ENCODE results near the gene CPNE9.

Gene CPNE9

DNA sequence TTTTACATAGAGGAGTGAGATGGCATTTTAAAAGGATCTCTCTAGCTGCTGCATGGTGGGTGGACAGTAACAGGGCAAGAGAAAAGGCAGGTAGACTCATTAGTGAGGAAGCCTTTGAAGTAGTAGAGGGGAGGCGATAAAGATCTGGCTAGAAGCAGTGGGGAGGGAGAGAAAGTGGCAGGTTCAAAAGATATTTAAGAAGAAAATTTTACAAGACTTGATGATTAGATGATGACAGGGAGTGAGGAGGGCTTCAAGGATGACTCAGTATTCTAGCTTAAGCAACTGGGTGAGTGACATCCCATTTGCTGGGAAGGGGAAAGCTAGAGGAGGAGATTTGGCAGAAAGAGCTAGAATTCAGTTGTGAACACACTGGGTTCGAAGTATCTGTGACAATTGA, 24.1 kb downstream of the CPNE9 start:
- TF ChIP-seq, protein P1, sequence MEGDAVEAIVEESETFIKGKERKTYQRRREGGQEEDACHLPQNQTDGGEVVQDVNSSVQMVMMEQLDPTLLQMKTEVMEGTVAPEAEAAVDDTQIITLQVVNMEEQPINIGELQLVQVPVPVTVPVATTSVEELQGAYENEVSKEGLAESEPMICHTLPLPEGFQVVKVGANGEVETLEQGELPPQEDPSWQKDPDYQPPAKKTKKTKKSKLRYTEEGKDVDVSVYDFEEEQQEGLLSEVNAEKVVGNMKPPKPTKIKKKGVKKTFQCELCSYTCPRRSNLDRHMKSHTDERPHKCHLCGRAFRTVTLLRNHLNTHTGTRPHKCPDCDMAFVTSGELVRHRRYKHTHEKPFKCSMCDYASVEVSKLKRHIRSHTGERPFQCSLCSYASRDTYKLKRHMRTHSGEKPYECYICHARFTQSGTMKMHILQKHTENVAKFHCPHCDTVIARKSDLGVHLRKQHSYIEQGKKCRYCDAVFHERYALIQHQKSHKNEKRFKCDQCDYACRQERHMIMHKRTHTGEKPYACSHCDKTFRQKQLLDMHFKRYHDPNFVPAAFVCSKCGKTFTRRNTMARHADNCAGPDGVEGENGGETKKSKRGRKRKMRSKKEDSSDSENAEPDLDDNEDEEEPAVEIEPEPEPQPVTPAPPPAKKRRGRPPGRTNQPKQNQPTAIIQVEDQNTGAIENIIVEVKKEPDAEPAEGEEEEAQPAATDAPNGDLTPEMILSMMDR (IDR thresholded peaks at IDR 0.05; ENCODE audit: borderline replicate concordance, control extremely low read depth, extremely low read depth, insufficient read depth, missing control alignments) = no peak
- in situ Hi-C loops (cut with MboI; ENCODE audit: low sequenced_read_pairs, unreplicated experiment) = no loop called here
- no peak for DNase-seq (ENCODE audit: low spot score)

DNA sequence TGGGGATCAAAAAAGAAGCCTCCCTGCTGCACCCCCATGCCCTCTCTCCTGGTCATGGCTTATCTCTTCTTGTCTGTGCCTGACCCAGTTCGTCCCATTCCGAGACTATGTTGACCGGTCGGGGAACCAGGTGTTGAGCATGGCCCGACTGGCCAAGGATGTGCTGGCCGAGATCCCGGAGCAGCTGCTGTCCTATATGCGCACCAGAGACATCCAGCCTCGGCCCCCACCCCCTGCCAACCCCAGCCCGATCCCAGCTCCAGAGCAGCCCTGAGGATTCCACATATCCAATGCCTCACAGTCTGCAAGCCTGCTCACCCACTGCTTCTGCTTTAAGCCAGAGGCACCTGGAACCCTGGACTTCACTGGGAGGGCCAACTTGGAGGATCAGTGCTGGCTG, 25.8 kb downstream of the CPNE9 start:
- no peak for DNase-seq (ENCODE audit: low spot score)
- in situ Hi-C loops (cut with MboI; ENCODE audit: low sequenced_read_pairs, unreplicated experiment) = no loop called here
- TF ChIP-seq, protein P1 (IDR thresholded peaks at IDR 0.05; ENCODE audit: borderline replicate concordance, control extremely low read depth, extremely low read depth, insufficient read depth, missing control alignments) = no peak

DNA sequence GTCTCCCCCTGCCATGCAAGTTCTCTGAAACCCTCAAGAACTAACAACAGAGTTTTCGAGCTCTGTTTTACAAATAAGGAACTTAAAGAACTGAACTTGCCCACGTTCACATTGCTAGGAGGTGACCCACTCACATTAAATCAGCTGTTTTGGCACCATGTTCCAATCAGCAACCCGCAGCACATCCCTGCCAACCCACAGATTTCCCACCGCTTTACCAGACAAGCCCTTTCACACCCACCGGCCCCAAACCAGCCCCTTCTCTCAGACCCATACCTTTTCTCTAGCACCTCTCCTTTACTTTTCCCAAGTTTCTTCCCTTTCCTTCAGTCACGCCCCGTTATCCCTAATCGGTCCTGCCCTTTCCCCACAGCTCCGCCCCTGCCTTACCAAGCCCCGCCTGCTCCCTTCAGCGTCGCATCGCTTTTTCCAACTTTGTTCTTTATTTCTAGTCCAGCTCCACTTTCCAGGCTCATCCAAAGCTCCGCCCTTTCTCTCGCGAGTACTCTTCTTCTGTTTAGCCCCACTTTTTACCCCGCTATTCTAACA, 27.1 kb downstream of the CPNE9 start:
- in situ Hi-C loops (cut with MboI; ENCODE audit: low sequenced_read_pairs, unreplicated experiment) = no loop called here
- no peak for DNase-seq (ENCODE audit: low spot score)
- TF ChIP-seq, protein P1 (IDR thresholded peaks at IDR 0.05; ENCODE audit: borderline replicate concordance, control extremely low read depth, extremely low read depth, insufficient read depth, missing control alignments) = no peak

DNA sequence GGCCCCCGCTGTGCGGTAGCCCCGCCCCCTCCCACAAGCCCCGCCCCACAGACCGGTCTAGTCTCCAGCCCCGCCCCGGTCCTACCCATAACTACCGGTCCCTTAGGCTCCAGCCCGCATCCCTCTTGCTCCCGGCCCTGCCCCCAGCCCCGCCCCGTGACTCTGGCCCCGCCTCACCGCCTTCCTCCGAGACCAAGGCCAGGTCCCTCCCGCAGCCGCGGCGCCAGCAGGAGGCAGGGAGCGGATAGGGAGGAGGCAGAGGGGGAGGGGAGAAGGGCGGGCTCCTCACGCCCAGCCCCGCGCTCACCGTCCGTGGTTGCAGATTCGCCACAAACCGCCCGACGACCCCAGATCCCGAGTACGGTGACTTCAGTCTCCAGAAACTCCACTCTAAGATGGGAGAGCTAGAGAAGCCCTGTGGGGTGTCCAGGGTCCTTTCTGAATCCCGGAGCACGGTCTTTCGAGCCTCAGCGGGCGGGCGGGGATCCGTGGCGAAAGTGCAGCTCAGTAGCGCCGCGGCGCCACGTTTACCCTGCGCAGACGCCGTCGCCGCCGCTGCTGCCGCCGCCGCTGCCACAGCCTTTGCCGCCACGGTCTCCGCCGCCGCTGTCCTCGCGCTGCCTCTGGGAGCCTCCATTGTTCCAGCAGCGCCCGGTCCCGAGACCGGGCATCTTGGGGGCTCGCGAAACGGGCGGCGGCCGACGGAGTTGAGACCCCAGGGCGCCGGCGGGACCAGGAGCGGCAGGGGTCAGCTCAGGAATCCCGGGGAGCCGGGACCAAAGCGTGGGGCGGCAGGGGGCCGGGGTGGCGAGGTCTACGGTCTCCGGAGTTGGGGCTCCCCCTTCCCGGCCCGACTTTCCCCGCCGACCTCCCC, 27.8 kb downstream of the CPNE9 start, which contains the start of gene BRPF1:
Gene BRPF1, plus strand, starts transcription at position 530 of the 874 bp plus-strand sequence. CDS start 2,406 bp downstream, outside the sequence.
- DNase-seq (ENCODE audit: low spot score) = peak; percentile 100
- TF ChIP-seq, protein P1 (IDR thresholded peaks at IDR 0.05; ENCODE audit: borderline replicate concordance, control extremely low read depth, extremely low read depth, insufficient read depth, missing control alignments) = no peak
- in situ Hi-C loops (cut with MboI; ENCODE audit: low sequenced_read_pairs, unreplicated experiment) = no loop called here

DNA sequence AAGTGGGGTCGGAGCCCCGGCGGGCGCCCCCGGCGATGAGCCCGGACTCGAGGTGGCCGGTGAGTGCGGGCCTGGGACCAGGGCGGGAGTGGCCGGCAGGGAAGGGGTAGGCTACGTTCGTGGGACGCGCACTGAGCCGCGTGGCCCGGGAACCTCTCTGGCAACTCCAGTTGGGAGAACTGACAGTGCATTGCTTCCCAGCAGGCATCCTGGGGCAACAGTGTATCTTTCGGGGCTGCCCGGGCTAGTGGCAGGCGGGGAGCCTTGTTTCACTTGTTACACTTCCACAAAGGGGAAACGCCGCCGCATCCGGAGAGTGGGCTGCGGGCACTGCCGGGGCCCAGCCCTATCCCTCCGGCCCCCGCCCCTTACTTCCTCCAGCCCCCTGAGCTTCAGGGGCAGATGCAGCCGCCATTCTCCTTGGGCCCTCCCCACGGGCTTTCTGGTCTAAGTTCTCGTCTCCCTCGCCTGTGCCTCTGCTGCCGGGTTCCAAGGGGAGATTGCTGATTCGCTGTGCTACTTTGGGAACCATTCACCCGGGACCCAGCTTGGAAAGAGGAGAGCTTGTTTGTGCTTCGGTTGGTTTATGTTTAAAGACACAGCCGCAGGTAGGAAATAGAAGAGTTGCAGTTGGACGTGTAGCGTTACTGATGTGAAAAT, 28.6 kb downstream of the CPNE9 start:
- DNase-seq (ENCODE audit: low spot score) = peak; percentile 56
- in situ Hi-C loops (cut with MboI; ENCODE audit: low sequenced_read_pairs, unreplicated experiment) = no loop called here
- TF ChIP-seq, protein P1 (IDR thresholded peaks at IDR 0.05; ENCODE audit: borderline replicate concordance, control extremely low read depth, extremely low read depth, insufficient read depth, missing control alignments) = no peak

DNA sequence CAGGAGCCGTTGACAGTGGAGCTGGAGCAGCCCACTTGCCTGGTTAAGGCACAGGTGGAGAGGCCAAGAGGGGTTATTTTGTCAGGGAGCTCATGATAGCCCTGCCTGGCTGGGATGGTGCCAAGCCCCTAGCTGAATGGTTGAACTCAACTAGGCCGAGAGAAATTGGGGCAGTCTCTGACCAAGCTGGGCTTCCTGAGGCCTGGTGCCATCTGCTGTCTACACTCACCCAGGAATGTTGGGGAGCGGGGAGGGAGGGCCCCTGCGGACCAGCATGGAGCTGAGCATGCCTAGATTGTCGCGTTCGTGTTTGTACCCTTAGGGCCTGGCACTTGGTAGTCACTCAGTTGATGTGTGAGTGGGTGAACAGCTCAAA, 29.1 kb downstream of the CPNE9 start:
- TF ChIP-seq, protein P1 (IDR thresholded peaks at IDR 0.05; ENCODE audit: borderline replicate concordance, control extremely low read depth, extremely low read depth, insufficient read depth, missing control alignments) = no peak
- DNase-seq (ENCODE audit: low spot score) = no peak
- in situ Hi-C loops (cut with MboI; ENCODE audit: low sequenced_read_pairs, unreplicated experiment) = no loop called here

All from GM13976 (cell line).